Measurements from ENCODE around the gene ORM2. TPM values are rescaled to one million over a fixed set of nuclear protein-coding genes. Genes with fewer than 3 reads are reported as not detected.
A peak's percentile ranks its signal among the peaks of the same experiment; 100 is the strongest.

The ORM2 gene
- total RNA-seq, 4 donors from 2014 or later, result 6.3 to 15.6 TPM; not detected in 2

DNA sequence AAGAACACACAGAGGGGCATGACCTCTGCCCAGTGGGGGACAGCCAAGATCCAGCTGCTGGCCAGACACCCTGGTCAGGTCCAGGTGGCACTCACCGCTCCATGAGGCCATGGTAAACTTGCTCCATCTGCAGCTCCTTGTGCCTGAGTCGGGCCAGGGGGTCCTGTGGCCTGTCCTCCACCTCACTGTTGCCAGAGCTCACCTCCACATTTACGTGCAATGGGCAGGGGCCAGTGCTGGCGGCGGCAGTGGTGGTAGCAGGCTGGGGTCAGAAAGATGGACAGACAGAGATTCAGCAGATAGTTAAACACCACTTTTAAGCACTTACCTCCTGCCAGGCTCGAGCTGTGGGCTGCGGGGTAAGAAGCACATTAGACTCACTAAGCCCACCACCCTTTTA lies 30.1 kb downstream of the ORM2 start:
- in situ Hi-C loops (cut with MboI; ENCODE audit: low sequenced_read_pairs in 4 of 4) (no loop called here), intact Hi-C loops (cut with DNase I; ENCODE audit: low total_unique reads) (no loop called here)
- Histone ChIP-seq H3K27ac (no peak overlapping the region), H3K36me3 (no peaks in the 10 kb centered on the region), H3K4me1 (no peaks in the 10 kb centered on the region), H3K27me3 (no peaks in the 10 kb centered on the region), H3K9me3 (no peaks in the 10 kb centered on the region), H3K4me3 (no peak overlapping the region)
- TF ChIP-seq CTCF (IDR thresholded peaks at IDR 0.05 in 4 of 5, conservative IDR thresholded peaks at IDR 0.05 in 1 of 5), result no peak
- TF ChIP-seq POLR2A (IDR thresholded peaks at IDR 0.05), result no peak
- DNase-seq, result no peak
- ATAC-seq, result no peak

GRCh38 chr9:114361542-114361941 lies 31.9 kb downstream of the ORM2 start:
- DNase-seq (no peak), ATAC-seq (no peak)
- no peak for TF ChIP-seq POLR2A (IDR thresholded peaks at IDR 0.05)
- H3K4me3 ChIP-seq, result no peak overlapping the region
- no peak overlapping the region for H3K27ac ChIP-seq
- intact Hi-C loops (cut with DNase I; ENCODE audit: low total_unique reads), result no loop called here
- H3K36me3 ChIP-seq, result no peaks in the 10 kb centered on the region
- no peaks in the 10 kb centered on the region for H3K4me1 ChIP-seq
- no peaks in the 10 kb centered on the region for H3K9me3 ChIP-seq
- in situ Hi-C loops (cut with MboI; ENCODE audit: low sequenced_read_pairs in 4 of 4), result no loop called here
- H3K27me3 ChIP-seq, result no peaks in the 10 kb centered on the region

DNA sequence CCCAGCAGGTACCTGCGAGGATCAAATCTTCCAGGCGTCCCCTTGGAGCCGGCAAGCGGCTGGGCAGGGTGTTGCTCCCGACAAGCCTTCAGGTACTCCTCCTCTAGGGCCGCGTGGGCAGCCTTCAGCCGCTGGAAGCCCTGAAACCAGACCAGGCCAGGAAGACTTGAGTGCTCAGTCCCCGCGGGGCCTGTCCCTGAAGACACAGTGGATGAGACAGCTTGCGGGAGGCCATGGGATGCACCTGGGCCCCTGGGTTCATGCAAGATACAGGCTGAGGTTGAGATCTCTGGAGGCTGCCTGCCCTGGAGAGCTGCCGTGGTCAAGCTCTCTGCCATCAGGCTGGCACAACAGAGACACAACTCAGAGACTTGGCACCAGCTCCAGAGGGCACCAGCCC lies 32.7 kb downstream of the ORM2 start:
- DNase-seq, result no peak
- no peak for TF ChIP-seq POLR2A (IDR thresholded peaks at IDR 0.05)
- no peak for TF ChIP-seq CTCF (IDR thresholded peaks at IDR 0.05 in 4 of 5, conservative IDR thresholded peaks at IDR 0.05 in 1 of 5)
- intact Hi-C loops (cut with DNase I; ENCODE audit: low total_unique reads), result no loop called here
- Histone ChIP-seq H3K36me3 (no peaks in the 10 kb centered on the region), H3K27ac (no peak overlapping the region), H3K4me1 (no peaks in the 10 kb centered on the region), H3K9me3 (no peaks in the 10 kb centered on the region), H3K27me3 (no peaks in the 10 kb centered on the region), H3K4me3 (no peak overlapping the region)
- no peak for ATAC-seq
- in situ Hi-C loops (cut with MboI; ENCODE audit: low sequenced_read_pairs in 4 of 4), result no loop called here

DNA sequence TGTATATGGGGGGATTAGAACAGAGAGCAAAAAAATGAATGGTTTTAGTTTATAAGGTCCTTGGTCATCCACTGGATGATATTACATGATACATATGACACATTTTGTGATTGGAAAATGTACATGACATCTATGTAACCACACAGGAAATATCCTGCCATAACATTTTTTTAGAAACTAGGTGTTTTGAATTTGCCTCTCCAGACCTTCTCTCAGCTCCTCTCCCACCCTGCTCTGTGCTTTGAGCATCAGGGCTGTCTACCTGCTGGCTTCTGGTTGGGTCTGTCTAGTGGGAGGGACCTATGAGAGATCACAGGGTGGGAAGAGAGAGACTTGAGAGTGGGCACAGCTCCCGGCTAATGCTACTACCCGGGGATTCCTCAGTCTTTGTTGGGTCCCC lies 33.8 kb downstream of the ORM2 start:
- intact Hi-C loops (cut with DNase I; ENCODE audit: low total_unique reads), result no loop called here
- Histone ChIP-seq H3K36me3 (no peaks in the 10 kb centered on the region), H3K27me3 (no peaks in the 10 kb centered on the region), H3K9me3 (no peaks in the 10 kb centered on the region), H3K4me1 (no peaks in the 10 kb centered on the region), H3K4me3 (no peak overlapping the region), H3K27ac (peak overlapping the region in 1 of 4 donors; percentile 36)
- in situ Hi-C loops (cut with MboI; ENCODE audit: low sequenced_read_pairs in 4 of 4), result no loop called here
- TF ChIP-seq CTCF (IDR thresholded peaks at IDR 0.05 in 4 of 5, conservative IDR thresholded peaks at IDR 0.05 in 1 of 5), result no peak
- TF ChIP-seq POLR2A (IDR thresholded peaks at IDR 0.05), result no peak
- no peak for ATAC-seq
- no peak for DNase-seq

GRCh38 chr9:114364134-114365041 lies 34.7 kb downstream of the ORM2 start:
- in situ Hi-C loops (cut with MboI; ENCODE audit: low sequenced_read_pairs in 4 of 4), result no loop called here

More at GRCh38 chr9:114364134-114365041, 34.7 kb downstream of the ORM2 start:
- Histone ChIP-seq H3K36me3 (no peaks in the 10 kb centered on the region), H3K4me1 (no peaks in the 10 kb centered on the region), H3K9me3 (no peaks in the 10 kb centered on the region), H3K27ac (peak overlapping the region in 3 of 4 donors; percentile 21 to 36 (median 21)), H3K4me3 (no peak overlapping the region), H3K27me3 (no peaks in the 10 kb centered on the region)
- intact Hi-C loops (cut with DNase I; ENCODE audit: low total_unique reads), result no loop called here
- DNase-seq, result no peak
- peak; percentile 66 to 73 for ATAC-seq
- TF ChIP-seq POLR2A (IDR thresholded peaks at IDR 0.05) (no peak), CTCF (IDR thresholded peaks at IDR 0.05 in 4 of 5, conservative IDR thresholded peaks at IDR 0.05 in 1 of 5) (no peak)
